Measurements from ENCODE around the gene ANKS6. TPM values are rescaled to one million over a fixed set of nuclear protein-coding genes. Genes with fewer than 3 reads are reported as not detected.

Gene ANKS6
- total RNA-seq, 1 experiment from 2014 or later, result 19.6 TPM

DNA sequence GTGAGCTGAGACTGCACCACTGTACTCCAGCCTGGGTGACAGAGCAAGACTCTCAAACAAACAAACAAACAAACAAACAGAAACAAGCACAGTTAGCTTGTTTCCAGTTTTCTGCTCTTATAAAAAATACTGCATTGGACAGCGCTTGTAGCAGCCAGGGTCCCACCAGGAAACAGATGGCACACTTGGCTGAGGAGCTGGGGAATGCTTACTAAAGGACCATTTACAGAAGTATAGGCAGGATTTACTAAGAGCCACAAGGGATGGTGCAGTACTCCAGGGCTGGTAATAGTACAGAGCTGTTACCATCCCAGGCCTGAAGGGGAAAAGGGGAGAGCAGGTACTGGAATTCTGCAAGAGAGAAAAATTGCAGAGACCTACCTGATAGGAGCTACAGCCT, 5.2 kb upstream of the ANKS6 start:
- no peak overlapping the region for H3K27ac ChIP-seq (ENCODE audit: low read length)
- DNase-seq (ENCODE audit: low read depth, low spot score) (no peak), ATAC-seq (no peak)
- peaks cover 2% of the 10 kb centered on the region; the same call in 1 of the 2 replicates for H3K27me3 ChIP-seq (ENCODE audit: control insufficient read depth, insufficient read depth, low read length)
- H3K4me3 ChIP-seq (ENCODE audit: low read depth in 2 of 2, low read length in 2 of 2), result no peak overlapping the region
- no peaks in the 10 kb centered on the region for H3K36me3 ChIP-seq (ENCODE audit: control insufficient read depth, insufficient read depth, low read length)
- CTCF ChIA-PET, result no interaction called here
- no peaks in the 10 kb centered on the region for H3K9me3 ChIP-seq (ENCODE audit: control insufficient read depth, insufficient read depth, low read depth, low read length)
- intact Hi-C loops (cut with micrococcal nuclease; ENCODE audit: unreplicated experiment), result no loop called here
- POLR2A ChIA-PET, result no interaction called here
- H3K4me1 ChIP-seq (ENCODE audit: control insufficient read depth, insufficient read depth, low read length), result no peaks in the 10 kb centered on the region
- in situ Hi-C loops (cut with HindIII; ENCODE audit: low pct_unique_long_range_greater_than_20kb, low sequenced_read_pairs), result no loop called here
- no TSS peak for BruUV-seq (replicated peaks)
- TF ChIP-seq TCF7L2 (IDR thresholded peaks at IDR 0.05; ENCODE audit: low read depth, low read length) (no peak), REST (IDR thresholded peaks at IDR 0.05; ENCODE audit: insufficient read depth in 1 of 2, low read depth in 2 of 2, low read length in 1 of 2) (no peak)
- TF ChIP-seq, protein P1, sequence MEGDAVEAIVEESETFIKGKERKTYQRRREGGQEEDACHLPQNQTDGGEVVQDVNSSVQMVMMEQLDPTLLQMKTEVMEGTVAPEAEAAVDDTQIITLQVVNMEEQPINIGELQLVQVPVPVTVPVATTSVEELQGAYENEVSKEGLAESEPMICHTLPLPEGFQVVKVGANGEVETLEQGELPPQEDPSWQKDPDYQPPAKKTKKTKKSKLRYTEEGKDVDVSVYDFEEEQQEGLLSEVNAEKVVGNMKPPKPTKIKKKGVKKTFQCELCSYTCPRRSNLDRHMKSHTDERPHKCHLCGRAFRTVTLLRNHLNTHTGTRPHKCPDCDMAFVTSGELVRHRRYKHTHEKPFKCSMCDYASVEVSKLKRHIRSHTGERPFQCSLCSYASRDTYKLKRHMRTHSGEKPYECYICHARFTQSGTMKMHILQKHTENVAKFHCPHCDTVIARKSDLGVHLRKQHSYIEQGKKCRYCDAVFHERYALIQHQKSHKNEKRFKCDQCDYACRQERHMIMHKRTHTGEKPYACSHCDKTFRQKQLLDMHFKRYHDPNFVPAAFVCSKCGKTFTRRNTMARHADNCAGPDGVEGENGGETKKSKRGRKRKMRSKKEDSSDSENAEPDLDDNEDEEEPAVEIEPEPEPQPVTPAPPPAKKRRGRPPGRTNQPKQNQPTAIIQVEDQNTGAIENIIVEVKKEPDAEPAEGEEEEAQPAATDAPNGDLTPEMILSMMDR (IDR thresholded peaks at IDR 0.05), result no peak

GRCh38 chr9:98798254-98798653, 1.9 kb upstream of the ANKS6 start:
- H3K27ac ChIP-seq (ENCODE audit: low read length), result no peak overlapping the region
- in situ Hi-C loops (cut with HindIII; ENCODE audit: low pct_unique_long_range_greater_than_20kb, low sequenced_read_pairs), result no loop called here
- CTCF ChIA-PET, result no interaction called here
- no peak overlapping the region for H3K4me3 ChIP-seq (ENCODE audit: low read depth in 2 of 2, low read length in 2 of 2)
- ATAC-seq, result no peak
- H3K27me3 ChIP-seq (ENCODE audit: control insufficient read depth, insufficient read depth, low read length), result no peaks in the 10 kb centered on the region
- no TSS peak for BruUV-seq (replicated peaks)
- TF ChIP-seq POLR2AphosphoS5 (IDR thresholded peaks at IDR 0.05; ENCODE audit: low read depth, low read length) (no peak), TCF7L2 (IDR thresholded peaks at IDR 0.05; ENCODE audit: low read depth, low read length) (no peak), REST (IDR thresholded peaks at IDR 0.05; ENCODE audit: insufficient read depth in 1 of 2, low read depth in 2 of 2, low read length in 1 of 2) (no peak), SIN3A (IDR thresholded peaks at IDR 0.05; ENCODE audit: borderline replicate concordance, insufficient read depth, low read depth, low read length) (no peak)
- TF ChIP-seq, protein P1 (IDR thresholded peaks at IDR 0.05), result no peak
- intact Hi-C loops (cut with micrococcal nuclease; ENCODE audit: unreplicated experiment), result no loop called here
- POLR2A ChIA-PET, result no interaction called here
- no peaks in the 10 kb centered on the region for H3K9me3 ChIP-seq (ENCODE audit: control insufficient read depth, insufficient read depth, low read depth, low read length)
- no peak for DNase-seq (ENCODE audit: low read depth, low spot score)
- H3K36me3 ChIP-seq (ENCODE audit: control insufficient read depth, insufficient read depth, low read length), result no peaks in the 10 kb centered on the region
- H3K4me1 ChIP-seq (ENCODE audit: control insufficient read depth, insufficient read depth, low read length), result no peaks in the 10 kb centered on the region
